Skeletal muscle tissue (tissue), 4 donors: ENCODE measurements around the gene WDR89. TPM values are rescaled to one million over a fixed set of nuclear protein-coding genes. Genes with fewer than 3 reads are reported as not detected.
"Not testable (repeated sequence)": the region's sequence is repeated elsewhere in the genome, so short reads cannot be mapped to it uniquely, and the experiment has no call there.

Source experiments
- H3K27ac ChIP-seq: one replicate; pipeline ENCODE4 v1.7.0; 2013; ENCODE audit warnings: mild to moderate bottlenecking, low read depth, low read length, inconsistent platforms
- H3K27me3 ChIP-seq, 3 donors: one replicate each; pipeline ENCODE4 v1.7.0; 2013; ENCODE audit warnings: low read length in 3 of 3; ENCODE audit not compliant: control insufficient read depth in 3 of 3, insufficient read depth in 3 of 3
- H3K36me3 ChIP-seq, 3 donors: one replicate each; pipeline ENCODE4 v1.7.0; 2013; ENCODE audit warnings: low read length in 3 of 3; ENCODE audit not compliant: control insufficient read depth in 3 of 3, insufficient read depth in 3 of 3
- H3K4me1 ChIP-seq, 3 donors: one replicate each; pipeline ENCODE4 v1.7.0; 2013; ENCODE audit warnings: low read length in 3 of 3, mild to moderate bottlenecking in 3 of 3; ENCODE audit not compliant: control insufficient read depth in 3 of 3, insufficient read depth in 3 of 3
- H3K4me3 ChIP-seq, 3 donors: one replicate each; pipeline ENCODE4 v1.7.0; 2013; ENCODE audit warnings: low read length in 3 of 3
- H3K9ac ChIP-seq, 3 donors: one replicate each; pipeline ENCODE4 v1.7.0; 2013; ENCODE audit warnings: low read length in 3 of 3, mild to moderate bottlenecking in 3 of 3, moderate library complexity in 2 of 3, low read depth in 1 of 3
- H3K9me3 ChIP-seq, 3 donors: one replicate each; pipeline ENCODE4 v1.7.0; 2013; ENCODE audit warnings: low read length in 3 of 3; ENCODE audit not compliant: control insufficient read depth in 3 of 3
- total RNA-seq: library from RNA; depleted of rRNA; stranded (reverse); fragments of >200 nt; gene quantifications from one replicate; pipeline ENCODE4 v1.2.3, GENCODE V29; 2014
- donor health status: Osteomylitis.

The WDR89 gene
- total RNA-seq, 1 donor from 2014 or later, result 15.7 TPM

DNA sequence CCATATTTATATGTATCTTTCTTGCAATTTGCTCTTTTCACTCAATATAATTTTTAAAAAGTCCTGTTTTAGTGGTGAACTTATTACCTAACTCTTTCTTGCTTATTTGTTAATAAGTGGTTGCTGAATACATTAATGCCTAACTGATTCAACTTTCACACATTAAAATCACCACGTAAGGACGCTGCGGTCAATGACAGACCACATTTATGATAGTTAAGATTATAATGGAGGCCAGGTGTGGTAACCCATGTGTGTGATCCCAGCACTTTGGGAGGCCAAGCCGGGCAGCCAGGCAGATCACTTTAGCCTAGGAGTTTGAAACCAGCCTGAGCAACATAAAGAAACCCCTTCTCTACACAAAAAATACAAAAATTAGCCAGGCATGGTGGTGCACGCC, 37.0 kb downstream of the WDR89 start:
- H3K9me3 ChIP-seq, result no peaks in the 10 kb centered on the region
- no peaks in the 10 kb centered on the region for H3K27me3 ChIP-seq
- no peak overlapping the region for H3K27ac ChIP-seq
- peaks cover 1 to 8% (median 7%) of the 10 kb centered on the region in 3 donors for H3K36me3 ChIP-seq
- no peaks in the 10 kb centered on the region for H3K4me1 ChIP-seq
- H3K9ac ChIP-seq, result no peak overlapping the region
- no peak overlapping the region for H3K4me3 ChIP-seq

DNA sequence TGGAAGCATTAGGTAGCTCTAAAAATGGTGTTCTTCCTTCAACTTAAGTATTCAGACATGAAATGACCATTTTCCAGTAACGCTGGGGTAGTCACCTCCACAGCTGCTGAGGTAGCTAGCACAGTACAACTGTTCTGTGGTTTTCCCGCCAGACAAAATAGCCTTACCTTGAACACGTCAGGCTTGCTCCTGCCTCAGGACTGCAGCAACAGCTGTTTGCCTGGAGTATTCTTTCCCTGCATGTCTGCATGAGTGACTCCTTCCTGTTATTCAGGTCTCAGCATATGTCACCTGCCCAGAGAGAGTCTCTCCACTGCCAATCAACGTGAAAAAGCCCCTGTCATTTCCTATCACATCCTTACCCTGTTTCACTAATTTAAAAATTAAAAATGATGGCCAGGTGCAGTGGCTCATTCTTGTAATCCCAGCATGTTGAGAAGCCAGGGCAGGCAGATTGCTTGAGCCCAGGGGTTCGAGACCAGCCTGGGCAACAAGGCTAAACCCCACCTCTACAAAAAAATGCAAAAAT, 37.9 kb downstream of the WDR89 start:
- no peak overlapping the region for H3K9ac ChIP-seq
- H3K27me3 ChIP-seq, result no peaks in the 10 kb centered on the region
- peaks cover 9 to 14% (median 9%) of the 10 kb centered on the region in 3 donors for H3K36me3 ChIP-seq
- H3K4me3 ChIP-seq, result no peak overlapping the region
- H3K27ac ChIP-seq, result no peak overlapping the region
- no peaks in the 10 kb centered on the region for H3K9me3 ChIP-seq
- H3K4me1 ChIP-seq, result no peaks in the 10 kb centered on the region

GRCh38 chr14:63598807-63599206, 42.9 kb downstream of the WDR89 start:
- no peaks in the 10 kb centered on the region for H3K27me3 ChIP-seq
- H3K9me3 ChIP-seq, result peaks cover 0 to 5% (median 2%) of the 10 kb centered on the region in 3 donors
- H3K36me3 ChIP-seq, result peaks cover 10 to 25% (median 11%) of the 10 kb centered on the region in 3 donors
- no peak overlapping the region for H3K9ac ChIP-seq
- H3K4me1 ChIP-seq, result no peaks in the 10 kb centered on the region
- H3K4me3 ChIP-seq, result no peak overlapping the region
- no peak overlapping the region for H3K27ac ChIP-seq

DNA sequence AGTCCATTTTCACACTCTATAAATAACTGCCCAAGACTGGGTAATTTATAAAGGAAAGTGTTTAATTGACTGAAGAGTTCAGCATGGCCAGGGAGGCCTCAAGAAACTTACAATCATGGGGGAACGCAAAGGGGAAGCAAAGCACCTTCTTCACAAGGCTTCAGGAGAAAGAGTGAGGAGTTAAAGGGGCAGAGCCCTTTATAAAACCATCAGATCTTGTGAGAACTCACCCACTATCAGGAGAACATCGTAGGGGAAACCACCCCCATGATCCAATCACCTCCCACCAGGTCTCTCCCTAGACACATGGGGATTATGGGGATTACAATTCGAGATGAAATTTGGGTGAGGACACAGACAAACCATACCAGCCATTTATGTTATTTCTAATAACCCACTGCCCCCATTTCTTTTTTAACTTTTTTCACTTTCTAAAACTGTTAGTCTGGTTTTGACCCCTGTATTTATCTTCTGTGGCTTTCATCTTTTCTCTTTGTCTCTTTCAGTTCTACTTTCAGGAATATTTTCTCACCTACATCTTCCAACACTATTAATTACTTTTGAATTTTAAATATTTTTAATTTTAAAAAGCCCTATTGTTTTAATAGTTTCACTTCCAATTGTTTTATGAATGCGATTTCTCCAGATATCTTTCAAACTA, 44.5 kb downstream of the WDR89 start:
- H3K36me3 ChIP-seq, result peaks cover 6 to 23% (median 11%) of the 10 kb centered on the region in 3 donors
- peaks cover 0 to 7% (median 2%) of the 10 kb centered on the region in 3 donors for H3K9me3 ChIP-seq
- H3K4me3 ChIP-seq, result no peak overlapping the region
- H3K27ac ChIP-seq, result no peak overlapping the region
- no peaks in the 10 kb centered on the region for H3K27me3 ChIP-seq
- no peak overlapping the region for H3K9ac ChIP-seq
- no peaks in the 10 kb centered on the region for H3K4me1 ChIP-seq

GRCh38 chr14:63594455-63595372, 47.0 kb downstream of the WDR89 start:
- H3K27me3 ChIP-seq, result no peaks in the 10 kb centered on the region
- H3K9ac ChIP-seq, result no peak overlapping the region
- H3K36me3 ChIP-seq, result peaks cover 4 to 17% (median 11%) of the 10 kb centered on the region in 3 donors
- peaks cover 0 to 7% (median 2%) of the 10 kb centered on the region in 3 donors for H3K9me3 ChIP-seq
- no peak overlapping the region for H3K4me3 ChIP-seq
- H3K4me1 ChIP-seq, result no peaks in the 10 kb centered on the region
- H3K27ac ChIP-seq, result no peak overlapping the region

DNA sequence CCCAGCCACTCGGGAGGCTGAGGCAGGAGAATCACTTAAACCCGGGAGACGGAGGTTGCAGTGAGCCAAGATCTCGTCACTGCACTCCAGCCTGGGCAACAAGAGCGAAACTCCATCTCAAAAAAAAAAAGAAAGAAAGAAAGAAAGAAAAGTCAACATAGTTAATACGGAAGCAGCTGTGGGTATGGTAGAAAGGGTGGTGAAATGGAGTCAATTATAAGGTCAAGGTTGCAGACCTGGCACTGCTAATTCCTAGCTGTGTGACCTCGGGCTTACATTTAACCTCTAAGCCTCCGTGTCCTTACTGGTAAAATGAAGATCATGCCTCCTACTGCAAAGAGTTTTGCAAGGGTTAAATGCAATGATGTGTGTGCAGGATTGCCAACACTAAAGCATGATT, 58.6 kb downstream of the WDR89 start:
- H3K4me3 ChIP-seq, H3K9ac ChIP-seq, H3K4me1 ChIP-seq, H3K9me3 ChIP-seq, H3K36me3 ChIP-seq, H3K27me3 ChIP-seq, H3K27ac ChIP-seq: not testable (repeated sequence)

DNA sequence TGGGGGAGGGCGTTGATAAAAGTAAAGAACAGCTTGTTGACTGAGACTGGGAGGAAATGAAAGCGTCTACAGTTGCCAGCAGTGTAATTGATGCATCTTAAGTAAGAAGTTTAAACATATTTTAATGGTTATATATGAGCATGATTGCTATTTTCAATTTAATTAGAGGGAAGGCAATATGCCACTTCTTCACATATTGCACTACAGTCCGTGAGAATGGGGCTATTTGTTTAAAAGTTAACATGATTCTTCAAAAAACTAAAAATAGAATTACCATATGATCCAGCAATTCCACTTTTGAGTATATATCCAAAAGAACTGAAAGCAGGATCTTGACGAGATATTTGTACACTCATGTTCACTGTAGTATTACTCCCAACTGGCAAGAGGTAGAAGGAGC, 60.2 kb downstream of the WDR89 start:
- no peaks in the 10 kb centered on the region for H3K27me3 ChIP-seq
- H3K27ac ChIP-seq, result no peak overlapping the region
- H3K9me3 ChIP-seq, result no peaks in the 10 kb centered on the region
- no peak overlapping the region for H3K9ac ChIP-seq
- no peaks in the 10 kb centered on the region for H3K4me1 ChIP-seq
- no peak overlapping the region for H3K4me3 ChIP-seq
- no peaks in the 10 kb centered on the region for H3K36me3 ChIP-seq

GRCh38 chr14:63578300-63578699, 63.4 kb downstream of the WDR89 start:
- Histone ChIP-seq H3K4me3 (no peak overlapping the region), H3K27me3 (no peaks in the 10 kb centered on the region), H3K27ac (no peak overlapping the region)

DNA sequence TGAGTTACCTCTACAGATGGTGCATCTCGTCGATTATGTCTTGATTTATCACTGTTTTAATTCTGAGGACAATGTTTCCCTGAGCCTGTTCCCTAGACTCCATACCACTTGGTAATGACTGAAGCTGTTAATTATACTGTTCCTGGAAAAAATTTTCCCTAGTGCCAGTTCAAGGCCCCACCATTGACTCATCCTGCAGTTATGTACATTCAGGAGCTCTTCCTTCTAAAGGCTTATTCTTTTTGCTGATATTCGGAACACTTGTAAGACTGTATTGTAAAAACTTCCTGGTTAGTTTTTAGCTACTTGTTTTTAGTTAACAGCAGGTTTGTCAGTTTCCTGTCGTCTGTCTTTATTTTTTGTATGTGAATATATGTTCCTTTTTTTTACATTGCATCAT, 68.1 kb downstream of the WDR89 start:
- Histone ChIP-seq H3K27ac (no peak overlapping the region), H3K27me3 (no peaks in the 10 kb centered on the region), H3K36me3 (no peaks in the 10 kb centered on the region), H3K9ac (no peak overlapping the region), H3K9me3 (no peaks in the 10 kb centered on the region), H3K4me3 (no peak overlapping the region), H3K4me1 (no peaks in the 10 kb centered on the region)

More at GRCh38 chr14:63578300-63578699, 63.4 kb downstream of the WDR89 start:
- Histone ChIP-seq H3K4me1 (no peaks in the 10 kb centered on the region), H3K9ac (no peak overlapping the region), H3K36me3 (no peaks in the 10 kb centered on the region), H3K9me3 (no peaks in the 10 kb centered on the region)

GRCh38 chr14:63565448-63565847, 76.2 kb downstream of the WDR89 start:
- no peaks in the 10 kb centered on the region for H3K4me1 ChIP-seq
- H3K36me3 ChIP-seq, result no peaks in the 10 kb centered on the region
- H3K9me3 ChIP-seq, result no peaks in the 10 kb centered on the region
- H3K4me3 ChIP-seq, result no peak overlapping the region
- H3K27ac ChIP-seq, result no peak overlapping the region
- no peaks in the 10 kb centered on the region for H3K27me3 ChIP-seq
- no peak overlapping the region for H3K9ac ChIP-seq
